NOMO-1 treated with dmso at 0.1 percent for 144 hours (cell line): ENCODE results near the gene MSRB2.
A peak's percentile ranks its signal among the peaks of the same experiment; 100 is the strongest.
"Not testable (repeated sequence)": the region's sequence is repeated elsewhere in the genome, so short reads cannot be mapped to it uniquely, and the experiment has no call there.

ENCODE experiments used
- DNase-seq: peaks from one replicate; lab custom pipeline; 2025; ENCODE audit not compliant: unreplicated experiment; lab: John Stamatoyannopoulos, UW

Gene MSRB2

DNA sequence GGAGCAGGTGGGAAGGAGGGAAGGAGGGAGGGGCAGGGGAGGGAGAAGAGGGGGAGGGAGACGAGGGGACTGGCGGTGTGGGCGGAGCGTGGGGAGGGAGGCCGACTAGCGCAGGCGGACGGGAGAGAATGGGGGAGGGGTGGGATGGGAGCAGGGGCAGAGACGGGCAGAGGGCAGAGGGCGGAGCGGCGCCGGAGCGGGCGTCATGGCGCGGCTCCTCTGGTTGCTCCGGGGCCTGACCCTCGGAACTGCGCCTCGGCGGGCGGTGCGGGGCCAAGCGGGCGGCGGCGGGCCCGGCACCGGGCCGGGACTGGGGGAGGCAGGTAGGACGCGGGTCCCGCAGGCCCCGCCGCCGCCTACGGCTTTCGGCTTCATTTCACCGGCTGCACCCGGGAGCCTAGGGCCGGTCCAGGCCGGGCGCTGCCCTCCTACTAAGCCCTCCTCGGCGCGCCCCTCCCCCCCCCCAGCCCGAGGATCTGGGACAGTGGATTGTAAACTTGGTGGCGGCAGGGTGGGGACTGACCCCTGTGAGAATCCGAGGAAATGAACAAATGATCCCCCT lies at the start of gene MSRB2:
MSRB2 (plus strand) TSS at position 176 of the 562 bp plus-strand sequence; CDS start at position 206, 30 bp downstream.
- peak; percentile 91 for DNase-seq

DNA sequence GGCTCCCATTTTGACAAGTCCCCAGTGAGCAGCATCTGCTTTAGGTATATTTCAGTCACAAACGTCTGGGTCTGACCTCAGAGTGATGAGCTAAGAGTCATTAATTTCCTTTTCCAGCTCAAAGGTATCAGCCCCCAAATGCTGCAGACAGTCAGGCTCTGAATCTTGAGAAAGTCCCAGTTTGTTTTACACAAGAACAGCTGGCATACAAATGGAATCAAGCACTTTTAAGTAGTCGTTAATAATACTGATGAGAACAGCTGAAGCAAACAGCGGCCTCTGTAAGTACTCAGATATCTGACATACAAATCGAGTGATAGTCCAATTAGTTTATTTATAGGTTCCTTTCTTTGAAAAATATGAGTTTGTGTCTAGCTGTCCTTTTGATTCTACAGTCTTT lies 49.4 kb upstream of the MSRB2 start:
- DNase-seq = no peak

DNA sequence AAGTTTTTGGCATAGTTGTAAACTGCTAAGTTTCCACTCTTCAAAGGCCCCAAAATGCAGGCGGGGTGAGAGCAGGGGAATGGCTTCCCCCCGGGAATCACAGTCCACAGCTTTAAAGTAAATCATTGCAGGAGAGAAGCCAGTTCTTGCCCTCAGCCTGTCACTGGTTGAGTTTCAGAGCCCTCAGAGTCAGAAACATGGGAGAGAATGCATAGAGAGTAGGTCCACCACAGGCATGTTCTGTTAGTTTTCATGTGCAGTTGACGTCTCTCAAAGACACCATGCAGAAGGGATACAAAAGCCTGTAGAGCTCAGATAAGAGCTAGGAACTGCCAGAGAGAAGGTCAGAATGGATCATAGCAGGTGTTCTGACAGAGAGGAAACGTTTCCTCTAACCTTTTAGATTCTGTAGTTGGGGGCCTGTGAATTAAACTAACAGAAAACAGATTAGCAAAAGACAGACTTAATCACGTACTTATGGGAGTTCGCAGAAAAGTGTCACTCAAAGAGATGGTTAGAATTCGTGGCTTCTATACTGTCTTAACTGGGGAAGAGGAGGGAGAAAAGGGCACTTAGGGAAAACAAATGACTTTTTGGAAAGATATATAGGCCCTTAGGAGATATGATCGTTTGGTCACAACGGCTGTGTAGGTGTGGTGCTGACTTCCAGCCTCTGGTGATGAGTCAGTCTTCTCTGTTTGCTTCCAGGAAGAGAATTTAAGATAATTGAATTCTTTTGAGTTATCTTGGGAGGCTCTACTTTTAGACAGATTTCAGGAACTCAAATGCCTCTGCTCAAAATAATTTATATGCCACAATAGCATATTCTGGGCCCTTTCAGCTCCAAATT lies 48.0 kb upstream of the MSRB2 start:
- DNase-seq = no peak

DNA sequence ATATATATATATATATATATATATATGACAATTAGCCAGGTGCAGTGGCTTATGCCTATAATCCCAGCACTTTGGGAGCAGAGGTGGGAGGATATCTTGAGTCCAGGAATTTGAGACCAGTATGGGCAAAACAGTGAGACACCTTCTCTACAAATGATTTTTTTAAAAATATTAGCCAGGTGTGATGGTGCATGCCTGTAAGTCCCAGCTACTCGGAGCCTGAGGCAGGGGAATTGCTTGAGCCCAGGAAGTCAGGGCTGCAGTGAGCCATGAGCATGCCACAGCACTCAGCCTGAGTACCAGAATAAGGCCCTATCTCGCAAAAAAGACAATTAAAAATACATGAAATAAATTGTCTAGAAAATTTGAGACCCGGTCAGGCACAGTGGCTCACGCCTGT lies 47.2 kb upstream of the MSRB2 start:
- no peak for DNase-seq

DNA sequence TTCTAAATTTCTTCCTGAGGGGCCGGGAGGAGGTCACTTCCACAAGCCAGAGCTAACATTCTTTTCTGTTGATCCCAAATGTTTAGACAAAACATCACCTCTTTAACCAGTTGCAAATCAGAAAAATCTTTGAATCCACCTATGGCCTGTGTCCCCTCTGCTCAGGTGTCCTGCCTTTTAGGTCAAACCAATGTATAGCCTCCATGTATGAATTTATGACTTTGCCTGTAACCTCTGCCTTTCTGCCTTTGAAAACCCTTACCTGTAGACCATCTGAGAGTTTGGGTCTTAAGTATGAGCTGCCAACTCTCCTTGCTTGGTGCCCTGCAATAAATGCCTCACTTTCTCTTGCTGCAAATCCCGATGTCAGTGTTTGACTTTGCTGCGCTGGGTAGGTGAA lies 44.1 kb upstream of the MSRB2 start:
- no peak for DNase-seq

DNA sequence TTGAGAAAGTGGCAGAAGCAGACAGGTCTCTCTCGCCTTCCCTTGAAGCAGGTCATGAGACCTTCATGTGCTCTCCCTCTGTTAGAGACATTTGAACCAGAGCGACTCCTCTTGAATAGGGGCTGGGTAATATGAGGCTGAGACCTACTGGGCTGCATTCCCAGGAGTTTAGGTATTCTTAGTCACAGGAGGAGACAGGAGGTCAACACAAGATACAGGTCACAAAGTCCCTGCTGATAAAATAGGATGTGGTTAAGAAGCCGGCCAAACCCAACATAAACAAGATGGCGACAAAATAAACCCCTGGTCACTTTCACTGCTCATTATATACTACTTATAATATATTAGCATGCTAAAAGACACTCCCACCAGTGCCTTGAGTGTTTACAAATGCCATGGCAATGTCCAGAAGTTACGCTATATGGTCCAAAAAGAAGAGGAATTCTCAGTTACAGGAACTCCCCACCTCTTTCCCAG lies 43.5 kb upstream of the MSRB2 start:
- DNase-seq = no peak

DNA sequence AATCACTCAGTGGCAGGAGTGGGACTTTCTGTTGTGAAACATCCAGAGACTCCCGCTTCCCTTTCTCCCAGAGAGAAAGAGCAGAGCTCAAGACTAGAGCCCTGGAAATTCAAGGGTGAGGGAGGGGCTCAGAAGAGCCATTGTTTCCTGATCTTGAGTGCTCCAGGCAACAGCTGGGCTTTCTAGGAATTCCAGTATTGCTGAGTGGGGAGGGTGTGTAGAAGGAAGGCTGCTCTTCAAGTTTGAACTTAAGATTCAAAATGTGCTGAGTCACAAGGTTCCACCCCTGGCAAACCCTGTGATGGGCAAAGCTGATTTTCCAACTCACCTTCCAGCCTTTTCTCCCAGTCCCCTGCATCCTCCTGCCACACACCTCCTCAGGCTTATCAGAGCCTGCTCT lies 42.3 kb upstream of the MSRB2 start:
- DNase-seq = no peak

DNA sequence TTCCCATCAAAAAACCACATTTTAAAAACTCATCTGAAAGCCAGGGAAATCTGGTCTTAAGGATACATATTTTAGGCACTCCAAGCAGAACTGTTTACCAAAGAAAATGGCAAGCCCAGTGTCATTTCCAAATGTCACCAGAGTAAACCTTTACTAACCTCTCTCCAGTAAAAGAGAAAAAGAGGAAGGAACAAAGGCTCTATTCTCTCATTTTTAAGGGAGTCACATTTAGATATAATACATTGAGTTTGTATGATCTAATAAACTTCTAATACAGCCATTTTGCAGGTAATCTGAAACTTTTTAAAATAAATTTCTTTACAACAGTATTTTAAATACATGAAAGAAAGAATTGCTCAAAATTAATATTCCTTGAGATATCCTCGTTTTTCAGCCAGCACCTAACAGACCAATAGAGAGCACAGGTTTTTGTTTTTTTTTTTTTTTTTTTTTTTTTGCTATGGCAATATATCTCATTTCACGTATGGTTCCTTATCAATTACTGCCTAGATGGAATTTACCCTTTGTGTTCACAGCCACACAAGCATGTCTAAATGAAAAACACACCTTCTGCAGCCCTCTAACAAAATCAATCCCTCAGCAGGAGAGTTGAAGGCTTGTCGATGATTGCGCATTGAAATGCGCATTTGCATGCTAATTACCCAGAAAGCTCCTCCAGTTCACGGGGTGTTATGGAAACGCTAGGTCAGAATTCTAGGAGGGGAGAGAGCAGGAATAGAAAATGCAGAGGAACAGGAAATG lies 39.8 kb upstream of the MSRB2 start:
- no peak for DNase-seq

DNA sequence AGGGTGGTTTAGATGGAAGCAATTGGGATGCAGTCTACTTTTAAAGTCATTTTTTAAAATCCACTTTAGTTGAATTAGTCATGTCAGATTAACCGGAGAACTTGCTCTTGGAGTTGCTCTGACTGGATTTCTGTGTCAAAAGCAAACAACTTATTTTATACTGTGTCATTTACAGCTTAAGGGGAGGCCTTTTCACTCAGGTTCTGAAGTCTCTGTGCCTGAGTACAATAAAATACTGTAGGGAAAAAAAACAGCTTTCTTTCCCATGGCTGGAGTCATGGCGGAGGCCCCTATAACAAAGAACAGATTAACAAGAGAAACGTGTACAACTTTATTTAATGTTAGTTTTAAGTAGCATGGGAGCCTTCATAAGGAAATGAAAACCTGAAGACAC lies 39.2 kb upstream of the MSRB2 start:
- DNase-seq = no peak

DNA sequence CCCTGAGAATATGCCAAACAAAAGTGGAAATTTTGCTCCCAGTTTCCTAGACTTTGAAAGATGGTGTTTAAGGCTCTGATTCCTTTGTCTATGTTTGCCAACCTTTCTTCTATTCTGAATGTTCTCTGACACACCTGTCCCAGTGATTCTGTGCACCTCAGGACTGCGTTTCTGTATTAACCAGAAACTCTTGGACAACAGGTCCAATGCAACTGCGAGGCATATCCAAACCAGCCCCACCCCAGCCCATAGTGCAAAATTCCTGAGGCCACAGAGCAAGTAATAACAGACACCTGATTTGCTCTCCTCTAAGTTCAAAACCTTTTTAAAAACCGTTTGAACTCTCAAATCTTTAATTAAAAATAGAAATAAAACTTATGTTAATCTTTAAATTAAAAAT lies 37.0 kb upstream of the MSRB2 start:
- DNase-seq = no peak

DNA sequence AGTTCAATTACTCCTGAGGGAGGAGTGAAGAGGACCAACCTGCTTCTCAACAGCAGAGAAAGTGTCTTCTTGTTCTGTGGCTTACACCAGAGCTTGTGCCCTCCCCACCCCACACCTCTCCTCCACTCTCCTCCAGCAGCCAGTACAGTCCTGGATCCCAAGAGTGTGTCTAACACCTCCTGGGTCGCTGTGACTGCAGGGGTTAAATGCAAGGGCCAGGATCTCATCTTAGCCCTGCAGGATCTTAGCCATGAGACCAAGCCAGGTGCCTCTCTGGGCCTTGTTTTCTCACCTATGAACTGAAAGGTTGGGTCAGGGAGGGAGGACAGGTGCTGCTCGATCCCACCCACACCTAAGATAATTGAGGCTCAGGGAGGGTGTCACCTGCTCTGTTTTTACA lies 34.5 kb upstream of the MSRB2 start:
- no peak for DNase-seq

DNA sequence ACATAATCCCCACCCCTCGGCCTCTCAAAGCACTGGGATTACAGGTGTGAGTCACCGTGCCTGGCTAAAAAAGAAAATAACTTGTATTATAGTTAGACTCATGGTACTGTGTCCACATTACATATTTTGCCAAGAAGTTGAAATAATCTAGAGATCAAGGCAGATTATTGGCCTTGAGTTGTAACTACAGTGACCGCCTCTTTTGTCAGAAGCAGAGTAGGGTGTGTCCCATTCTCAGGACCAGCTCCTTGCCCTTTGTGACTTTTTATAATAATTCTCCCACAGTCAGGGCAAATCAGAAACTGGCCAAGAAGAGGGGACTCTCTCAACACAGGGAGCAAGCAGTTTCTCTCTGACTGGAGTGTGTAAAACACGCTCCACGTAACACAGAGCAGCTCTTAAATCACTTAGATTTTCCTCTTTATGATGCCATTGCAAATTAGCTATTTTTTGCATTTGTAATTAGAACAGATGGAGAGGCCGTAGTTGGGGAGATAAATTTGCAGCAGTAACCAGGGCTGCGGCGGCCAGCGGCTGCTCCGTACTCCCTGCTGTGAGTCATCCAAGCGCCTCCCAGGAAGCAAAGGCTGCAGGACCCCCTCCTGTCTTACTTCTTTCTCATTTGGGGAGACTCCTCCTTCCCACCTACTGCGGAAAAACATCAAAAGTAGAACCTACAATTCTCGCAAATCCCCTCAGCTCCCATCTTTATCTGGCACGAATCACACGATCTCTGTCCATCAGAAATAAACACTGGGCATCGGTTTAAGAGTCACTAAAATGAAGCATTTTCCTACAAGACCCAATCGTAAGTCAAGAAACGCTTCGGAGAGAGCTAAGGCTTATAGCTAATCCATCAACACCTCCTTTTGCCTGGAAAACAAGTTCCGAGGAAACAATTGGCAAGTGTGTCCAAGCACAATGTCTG lies 32.1 kb upstream of the MSRB2 start:
- DNase-seq = no peak

DNA sequence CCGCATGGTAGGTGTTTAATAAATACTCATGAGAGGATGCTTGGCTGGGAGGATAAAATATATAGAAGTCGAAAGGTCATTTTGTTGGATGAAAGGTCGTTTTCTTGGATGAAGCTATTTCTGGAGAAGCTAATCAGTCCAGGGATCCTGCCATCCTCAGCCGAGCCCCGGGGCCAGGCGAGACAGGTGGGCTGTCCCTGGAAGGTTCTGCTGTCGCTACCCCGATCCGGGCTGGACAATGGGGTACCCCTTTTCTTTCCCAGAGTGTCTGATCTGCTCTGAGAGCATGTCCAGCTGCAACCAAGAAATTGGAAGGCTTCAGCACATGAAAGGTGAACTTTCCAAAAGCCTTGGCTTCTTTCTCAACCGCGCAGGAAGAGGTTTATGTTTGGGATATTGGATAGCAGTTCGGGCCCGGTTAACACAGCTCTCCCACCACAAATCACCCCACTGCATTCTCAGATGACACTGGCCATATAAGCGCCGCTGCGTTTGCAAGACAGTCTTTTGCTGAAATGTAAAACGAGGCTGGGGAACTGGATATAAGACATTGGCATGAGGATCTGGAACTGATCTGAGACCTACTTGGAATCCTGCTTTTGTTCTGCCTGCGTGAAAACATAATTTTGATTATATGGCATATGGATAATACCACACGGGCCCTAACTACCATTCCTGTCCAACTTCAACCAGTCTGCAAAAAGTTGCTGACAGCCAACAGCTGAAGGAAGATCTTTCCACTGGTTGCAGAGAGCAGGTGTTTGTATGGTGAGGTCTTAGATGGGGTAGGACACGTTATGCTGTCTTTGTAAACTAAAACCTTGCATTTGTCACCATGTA lies 31.2 kb upstream of the MSRB2 start:
- no peak for DNase-seq

DNA sequence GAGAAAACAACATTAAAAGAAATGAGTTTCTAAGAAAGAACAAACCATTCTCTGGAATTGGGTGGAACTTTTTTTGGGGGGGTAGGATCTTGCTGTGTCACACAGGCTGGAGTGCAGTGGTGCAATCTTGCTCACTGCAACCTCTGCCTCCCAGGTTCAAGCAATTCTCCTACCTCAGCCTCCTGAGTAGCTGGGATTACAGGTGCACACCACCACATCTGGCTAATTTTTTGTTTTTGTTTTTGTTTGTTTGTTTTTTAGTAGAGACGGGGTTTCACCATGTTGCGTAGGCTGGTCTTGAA lies 30.6 kb upstream of the MSRB2 start:
- not testable (repeated sequence) for DNase-seq

DNA sequence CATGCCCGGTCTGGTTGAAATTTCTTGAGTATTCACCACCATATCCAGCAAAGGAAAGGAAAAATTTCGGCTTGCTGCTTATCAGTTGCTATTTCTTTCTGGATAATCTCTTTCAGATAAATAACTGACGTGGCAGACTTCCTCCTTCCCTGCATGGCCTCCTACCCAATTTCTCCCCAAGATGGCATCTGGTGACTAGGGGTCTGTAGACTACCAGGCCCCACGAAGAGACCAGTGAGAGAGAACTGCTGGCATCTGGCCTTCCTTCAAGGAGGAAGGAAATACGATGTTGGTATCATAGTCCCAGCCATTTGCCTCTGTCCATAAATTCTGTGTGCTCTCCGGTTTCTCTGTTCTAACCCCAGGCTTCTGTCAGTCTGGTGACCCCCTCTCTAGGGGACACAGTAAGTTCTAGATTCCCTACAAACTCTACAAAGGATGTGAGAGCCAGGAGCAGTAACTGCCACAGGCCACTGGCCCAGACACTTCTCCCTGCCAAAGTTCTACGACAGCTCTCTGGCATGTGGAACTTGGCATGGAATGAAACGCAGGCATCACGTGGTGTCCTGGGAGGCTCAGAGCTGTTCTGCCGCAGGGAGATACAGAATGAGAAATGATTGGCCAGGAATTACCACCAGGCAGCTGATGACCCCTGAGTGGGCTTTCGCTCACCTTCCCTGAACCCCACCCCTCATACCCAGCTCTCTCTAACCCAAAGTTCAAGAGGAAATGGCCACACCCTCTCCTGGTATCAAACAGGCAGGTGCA lies 30.0 kb upstream of the MSRB2 start:
- no peak for DNase-seq

DNA sequence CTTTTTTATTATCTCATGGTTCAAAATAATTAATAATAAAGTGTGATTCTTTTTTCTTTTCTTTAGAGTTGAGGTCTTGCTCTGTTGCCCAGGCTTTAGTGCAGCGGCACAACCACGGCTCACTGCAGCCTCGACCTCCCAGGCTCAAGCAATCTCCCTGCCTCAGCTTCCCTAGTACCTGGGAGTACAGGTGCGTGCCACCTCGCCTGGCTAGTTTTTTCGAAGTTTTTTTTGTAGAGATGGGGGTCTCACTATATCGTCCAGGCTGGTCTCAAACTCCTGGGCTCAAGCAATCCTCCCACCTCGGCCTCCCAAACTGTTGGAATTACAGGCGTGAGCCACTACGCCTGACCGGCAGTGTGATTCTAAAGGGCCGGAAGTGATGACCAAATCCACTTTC lies 28.0 kb upstream of the MSRB2 start:
- DNase-seq = no peak

DNA sequence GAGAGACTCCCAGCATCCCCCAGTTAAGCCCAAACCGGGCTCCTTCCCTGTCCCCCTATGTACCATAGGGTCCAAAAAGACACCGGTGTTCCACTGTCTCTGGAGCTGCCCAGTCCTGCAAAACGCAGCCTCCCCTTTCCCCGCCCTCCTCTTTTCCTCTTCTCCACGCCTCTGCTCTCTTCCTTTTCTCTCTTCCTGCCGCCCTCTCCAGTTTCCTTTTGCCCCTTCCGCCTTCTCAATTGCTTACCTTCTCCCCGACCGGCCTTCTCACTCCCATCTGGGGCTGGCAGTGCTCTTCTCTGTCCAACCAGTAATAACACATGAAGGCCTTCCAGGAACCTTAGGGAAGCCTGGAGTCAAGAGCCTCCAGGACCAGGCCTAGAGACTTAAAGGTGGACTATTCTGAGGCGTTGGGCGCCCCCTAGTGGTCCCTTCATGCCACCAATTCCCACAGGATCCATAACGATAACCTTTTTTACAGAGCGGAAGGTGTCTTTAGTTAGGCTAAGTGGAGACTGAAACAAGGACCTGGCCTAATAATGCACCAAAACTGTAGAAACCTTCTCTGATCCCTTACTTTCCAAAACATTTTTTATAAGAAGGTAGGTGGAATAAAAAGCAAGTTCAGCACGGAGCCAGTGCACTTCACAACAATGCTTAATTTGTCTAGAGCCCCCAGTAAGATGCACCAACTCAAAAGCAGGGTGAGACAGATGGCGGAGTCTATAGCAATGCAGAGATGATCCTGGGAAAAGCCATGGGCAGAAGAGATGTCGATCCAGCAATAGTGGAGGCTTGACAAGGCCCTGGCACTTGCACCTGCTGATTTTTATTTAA lies 27.2 kb upstream of the MSRB2 start:
- no peak for DNase-seq

DNA sequence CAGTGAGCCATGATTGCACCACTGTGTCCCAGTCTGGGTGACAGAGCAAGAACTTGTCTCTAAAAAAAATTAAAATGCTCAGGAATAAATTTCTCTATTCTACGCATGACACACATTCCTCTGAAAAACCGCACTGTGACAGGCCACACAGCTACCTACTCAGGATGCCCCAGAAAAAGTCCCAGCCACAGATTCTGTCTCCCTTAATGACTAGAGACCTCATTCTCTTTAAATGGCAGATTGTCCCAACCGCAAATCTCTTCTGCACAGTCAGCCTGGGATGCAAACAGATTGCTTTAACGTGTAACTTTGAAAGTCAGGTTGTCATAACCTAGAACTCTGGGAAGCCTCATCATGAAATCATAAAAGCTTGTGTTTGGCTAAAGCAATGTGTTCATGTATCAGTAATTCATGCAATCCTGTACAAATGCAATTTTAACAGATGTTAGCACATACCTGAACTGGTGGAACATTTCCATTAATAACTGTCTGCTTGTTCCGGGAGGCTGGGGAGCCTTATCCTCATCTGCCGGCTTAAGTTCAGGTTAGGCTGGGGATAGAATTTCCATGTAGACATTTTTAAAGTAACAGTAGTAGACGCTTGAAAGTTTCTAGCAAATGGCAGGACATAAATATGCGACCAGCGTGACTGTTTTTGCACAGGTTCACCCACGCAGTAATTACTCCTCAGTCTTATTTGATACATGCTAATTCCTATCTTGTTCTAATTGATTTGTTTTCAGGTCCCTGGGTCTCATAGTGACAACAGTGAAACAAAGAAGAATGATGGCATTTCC lies 26.2 kb upstream of the MSRB2 start:
- no peak for DNase-seq
